HG03571 (cell line): ENCODE results near the gene MRPL42.
"Not testable (repeated sequence)": the region's sequence is repeated elsewhere in the genome, so short reads cannot be mapped to it uniquely, and the experiment has no call there.

Experiments used
- ATAC-seq: cut with Tn5 transposase; IDR thresholded peaks from one replicate; pipeline ENCODE4 v1.9.1; 2021; ENCODE audit not compliant: unreplicated experiment

The MRPL42 gene

DNA sequence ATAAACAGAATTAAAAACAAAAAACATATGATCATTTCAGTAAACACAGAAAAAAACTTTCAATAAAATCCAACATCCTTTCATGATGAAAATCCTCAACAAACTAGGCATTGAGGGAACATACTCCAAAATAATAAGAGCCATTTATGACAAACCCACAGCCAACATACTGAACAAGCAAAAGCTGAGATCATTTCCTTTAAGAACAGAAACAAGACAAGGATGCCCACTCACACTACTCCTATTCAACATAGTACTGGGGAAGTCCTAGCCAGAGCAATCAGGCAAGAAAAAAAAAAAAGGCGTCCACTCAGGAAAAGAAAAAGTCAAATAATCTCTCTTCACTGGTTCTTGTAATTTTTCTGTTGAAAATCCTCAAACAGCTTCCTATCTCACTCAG lies 30.1 kb downstream of the MRPL42 start:
- ATAC-seq = no peak

DNA sequence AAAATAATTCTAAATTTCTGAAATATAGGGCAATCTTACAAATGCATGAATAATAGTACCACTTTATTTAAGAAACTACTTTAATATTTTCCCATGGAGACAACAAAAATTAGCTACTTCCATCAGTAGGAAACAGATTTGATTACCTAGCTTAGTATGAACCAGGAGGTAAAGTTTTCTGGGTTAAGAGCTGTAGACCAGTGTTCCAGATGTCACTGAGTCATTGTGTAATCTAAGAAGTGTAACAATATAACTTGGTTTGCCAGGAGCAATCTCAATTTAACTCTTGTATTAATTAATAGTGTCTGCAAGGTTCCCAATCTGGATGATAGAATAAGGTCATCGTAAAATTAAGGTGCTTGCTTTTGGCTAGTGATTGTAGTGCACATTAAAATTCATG lies 31.5 kb downstream of the MRPL42 start:
- ATAC-seq = not testable (repeated sequence)

DNA sequence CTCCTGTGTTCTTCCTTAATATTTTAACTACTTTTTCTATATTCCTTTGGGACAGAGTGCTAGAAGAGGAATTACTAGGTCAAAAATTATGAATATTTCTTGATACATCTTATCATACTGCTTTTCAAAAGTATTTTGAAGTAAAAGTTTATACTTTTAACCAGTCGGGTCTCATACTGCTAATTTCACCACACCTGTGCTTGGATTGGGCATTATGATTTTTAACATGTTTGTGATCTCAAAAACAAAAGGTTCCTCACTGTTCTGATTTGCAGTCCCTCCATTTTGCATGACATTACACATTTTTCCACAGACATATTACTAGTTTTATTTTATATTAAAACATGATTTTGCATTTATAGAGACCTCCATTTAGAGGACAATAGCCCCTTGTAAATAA lies 32.9 kb downstream of the MRPL42 start:
- ATAC-seq = no peak

DNA sequence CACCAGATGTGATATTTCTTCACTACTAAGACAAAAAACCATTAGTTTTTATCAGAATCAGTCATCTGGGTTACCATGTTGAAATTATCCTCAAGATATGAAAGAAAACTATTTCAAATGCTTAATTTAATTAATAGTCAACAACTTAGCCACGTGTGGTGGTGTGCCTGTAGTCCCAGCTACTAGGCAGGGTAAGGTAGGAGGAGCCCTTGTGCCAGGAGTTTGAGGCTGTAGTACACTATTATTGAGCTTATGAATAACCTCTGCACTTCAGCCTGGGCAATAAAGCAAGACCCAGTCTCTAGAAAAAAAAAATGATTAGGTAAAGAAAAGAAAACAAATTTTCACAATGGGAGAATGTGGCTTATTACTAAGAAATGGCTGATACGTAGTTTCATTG lies 33.4 kb downstream of the MRPL42 start:
- ATAC-seq = no peak

DNA sequence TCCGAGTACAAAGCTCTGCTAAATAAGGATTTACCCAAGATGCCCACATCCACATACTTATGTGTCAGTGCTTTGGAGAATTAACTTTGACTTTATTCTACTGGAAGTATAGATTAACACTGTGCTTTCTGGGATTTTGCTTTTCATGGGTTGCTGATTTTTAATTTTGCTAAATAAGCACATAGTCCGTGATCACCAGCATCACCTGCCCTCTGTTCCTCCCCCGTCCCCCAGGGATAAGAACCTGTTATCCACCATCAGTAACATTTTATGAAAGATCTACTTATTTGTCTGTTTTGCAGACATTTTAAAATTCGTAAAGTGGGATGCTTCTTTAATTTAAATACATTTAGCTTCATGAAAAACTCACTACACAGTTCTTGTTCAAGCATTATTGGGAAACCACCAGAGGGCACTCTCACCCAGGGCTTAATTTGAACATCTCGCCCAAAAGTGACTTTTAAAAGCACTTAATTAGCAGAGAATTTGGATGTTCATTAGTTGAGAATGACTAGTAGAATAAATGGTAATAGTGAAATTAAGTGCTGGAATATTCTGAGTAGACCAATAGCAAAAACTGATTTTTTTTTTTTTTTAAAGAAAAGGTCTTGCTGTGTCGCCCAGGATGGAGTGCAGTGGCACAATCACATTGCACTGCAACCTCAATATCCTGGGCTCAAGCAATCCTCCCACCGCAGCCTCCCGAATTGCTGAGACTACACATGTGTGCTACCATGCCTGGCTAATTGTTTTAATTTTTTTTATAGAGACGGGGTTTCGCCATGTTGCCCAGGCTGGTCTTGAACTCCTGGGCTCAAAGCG lies 35.7 kb downstream of the MRPL42 start:
- ATAC-seq = no peak

DNA sequence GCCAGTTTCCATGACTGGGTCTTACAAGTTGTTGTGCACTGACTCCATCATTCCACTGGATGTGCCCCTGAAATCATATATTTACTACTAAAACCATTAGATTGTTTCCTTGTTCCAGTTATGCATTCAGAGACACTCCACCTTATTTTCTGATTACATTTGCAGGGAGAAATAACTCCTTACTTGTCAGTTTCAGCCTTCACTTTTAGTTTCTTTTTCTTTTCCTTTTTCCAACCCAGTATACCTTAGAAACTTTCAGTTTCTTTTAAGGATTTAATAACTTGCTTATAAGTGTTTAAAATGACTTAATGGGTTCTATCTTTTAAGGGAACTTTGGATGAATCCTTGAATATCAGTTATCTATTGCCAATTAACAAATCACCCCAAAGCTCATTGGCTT lies 39.9 kb downstream of the MRPL42 start:
- ATAC-seq = no peak

DNA sequence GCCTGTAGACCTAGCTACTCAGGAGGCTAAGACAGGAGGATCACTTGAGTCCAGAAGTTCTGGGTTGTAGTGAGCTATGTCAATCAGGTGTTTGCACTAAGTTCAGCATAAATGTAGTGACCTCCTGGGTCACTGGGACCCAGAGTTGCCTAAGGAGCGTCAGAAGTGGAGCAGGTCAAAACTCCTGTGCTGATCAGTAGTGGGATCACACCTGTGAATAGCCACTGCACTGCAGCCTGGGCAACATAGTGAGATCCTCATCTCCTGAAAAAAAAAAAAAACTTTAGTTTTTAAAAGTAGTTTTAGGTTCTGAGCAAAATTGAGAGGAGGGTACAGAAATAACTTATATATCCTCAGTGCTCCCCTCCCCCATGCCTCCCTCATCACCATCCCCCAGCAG lies 42.2 kb downstream of the MRPL42 start:
- no peak for ATAC-seq

DNA sequence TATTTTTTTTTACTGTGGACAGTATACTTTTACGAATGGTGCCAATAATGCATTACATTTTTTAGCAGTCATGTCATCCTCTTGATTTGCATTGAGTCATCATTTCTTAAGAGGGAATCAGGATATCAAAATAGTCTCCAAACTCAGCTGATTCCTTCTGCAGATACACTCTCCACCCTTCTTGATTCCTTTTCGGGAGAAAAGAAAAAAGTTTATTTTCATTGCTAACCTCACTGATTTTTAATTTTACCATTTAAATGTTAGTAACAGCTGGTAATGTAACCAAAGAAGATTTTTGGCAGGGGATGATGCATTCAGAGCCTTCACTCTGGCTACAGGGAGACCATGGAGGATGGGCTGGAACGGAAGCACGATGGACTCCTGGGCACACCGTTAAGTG lies 47.5 kb downstream of the MRPL42 start:
- ATAC-seq = no peak

DNA sequence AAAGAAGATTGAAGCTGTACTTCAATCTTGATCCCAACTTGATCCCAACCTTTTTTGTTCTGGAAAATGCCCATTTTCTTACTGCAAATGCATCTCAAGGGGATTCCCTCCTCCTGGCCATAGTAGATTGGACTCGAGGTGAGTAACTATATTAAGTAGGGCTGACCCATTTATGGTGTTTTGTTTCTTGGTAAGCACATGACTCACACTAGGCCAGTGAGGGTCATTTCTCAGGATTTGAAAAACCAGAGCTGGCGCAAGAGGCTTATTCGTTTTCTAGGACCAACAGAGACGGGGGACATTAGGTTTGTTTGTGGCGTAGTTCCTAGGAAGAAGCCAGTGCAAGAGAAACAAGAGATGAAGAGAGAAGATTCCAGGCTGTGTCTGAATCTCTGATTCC lies 51.4 kb downstream of the MRPL42 start:
- no peak for ATAC-seq

DNA sequence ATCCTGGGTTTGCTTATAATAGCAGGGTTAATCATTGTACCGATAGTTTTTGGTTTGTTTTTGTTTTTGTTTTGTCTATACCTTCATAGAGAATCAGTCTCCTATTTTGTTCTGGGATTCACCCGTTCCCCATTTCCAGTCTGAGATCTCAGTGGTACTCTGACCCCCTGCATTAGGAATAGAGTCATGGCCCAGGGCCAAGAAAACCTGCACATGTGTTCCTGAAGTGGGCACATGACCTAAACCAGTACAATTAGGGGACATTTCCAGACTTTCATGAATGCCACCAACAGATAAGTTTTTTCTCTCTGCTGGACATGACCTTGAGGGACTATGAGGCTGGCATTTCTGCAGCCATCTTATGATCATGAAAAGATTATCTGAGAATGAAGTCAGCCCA lies 52.5 kb downstream of the MRPL42 start:
- no peak for ATAC-seq

DNA sequence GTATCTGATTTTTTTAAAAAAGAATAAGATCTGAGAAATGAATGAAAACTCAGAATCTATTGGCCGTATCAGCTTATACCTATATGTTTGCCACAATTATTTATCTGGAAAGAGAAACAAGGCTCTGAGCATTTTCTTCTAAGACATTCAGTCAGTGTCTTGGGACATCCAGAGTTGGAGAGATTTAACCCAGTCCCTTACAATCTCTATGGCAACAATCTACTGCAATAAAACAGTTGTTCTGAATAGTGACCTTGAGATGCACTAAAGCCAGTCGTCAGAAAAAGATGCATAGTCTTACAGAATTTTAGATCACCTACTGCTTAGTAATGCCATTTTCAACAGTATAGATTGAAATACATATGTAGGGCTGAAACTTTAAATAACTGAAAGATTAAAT lies 53.1 kb downstream of the MRPL42 start:
- no peak for ATAC-seq

DNA sequence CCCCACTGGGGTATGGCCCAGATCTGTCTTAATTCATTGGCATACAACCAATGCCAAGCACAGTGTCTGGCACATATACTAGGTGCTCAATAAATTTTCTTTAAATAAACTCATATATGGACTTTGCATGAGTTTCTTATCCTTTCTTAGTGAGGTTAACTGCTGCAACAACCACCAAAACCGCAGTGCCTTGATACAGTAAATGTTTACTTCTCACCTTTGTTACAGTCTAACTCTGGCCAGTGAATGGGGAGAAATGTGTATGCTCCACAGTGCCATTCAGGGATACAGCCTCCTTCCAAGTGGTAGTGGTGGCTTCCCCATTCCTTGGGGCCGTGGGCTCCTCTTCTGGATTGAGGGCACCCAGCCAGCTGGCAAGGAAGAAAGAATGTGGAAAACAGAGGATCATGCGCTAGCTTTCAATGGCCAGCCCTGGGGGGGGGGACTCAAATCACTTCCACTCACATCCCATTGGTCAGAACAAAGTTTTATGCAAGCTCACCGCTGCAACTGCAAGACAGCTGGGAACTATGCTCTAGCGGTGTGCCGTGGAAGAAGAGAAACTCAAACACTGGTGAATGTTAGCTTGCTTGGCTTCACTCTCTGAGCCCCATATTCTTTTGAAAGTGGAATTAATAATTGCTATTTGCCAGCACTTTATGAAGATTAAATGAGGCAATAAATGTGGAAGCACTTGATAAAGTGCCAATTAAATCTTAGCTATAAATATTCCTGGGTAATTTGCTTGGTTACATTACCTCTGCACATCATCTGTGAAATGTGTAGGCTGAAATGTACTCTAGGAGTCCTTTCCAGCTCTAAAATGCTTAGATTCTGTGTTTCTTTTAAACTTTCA lies 54.1 kb downstream of the MRPL42 start:
- ATAC-seq = no peak

DNA sequence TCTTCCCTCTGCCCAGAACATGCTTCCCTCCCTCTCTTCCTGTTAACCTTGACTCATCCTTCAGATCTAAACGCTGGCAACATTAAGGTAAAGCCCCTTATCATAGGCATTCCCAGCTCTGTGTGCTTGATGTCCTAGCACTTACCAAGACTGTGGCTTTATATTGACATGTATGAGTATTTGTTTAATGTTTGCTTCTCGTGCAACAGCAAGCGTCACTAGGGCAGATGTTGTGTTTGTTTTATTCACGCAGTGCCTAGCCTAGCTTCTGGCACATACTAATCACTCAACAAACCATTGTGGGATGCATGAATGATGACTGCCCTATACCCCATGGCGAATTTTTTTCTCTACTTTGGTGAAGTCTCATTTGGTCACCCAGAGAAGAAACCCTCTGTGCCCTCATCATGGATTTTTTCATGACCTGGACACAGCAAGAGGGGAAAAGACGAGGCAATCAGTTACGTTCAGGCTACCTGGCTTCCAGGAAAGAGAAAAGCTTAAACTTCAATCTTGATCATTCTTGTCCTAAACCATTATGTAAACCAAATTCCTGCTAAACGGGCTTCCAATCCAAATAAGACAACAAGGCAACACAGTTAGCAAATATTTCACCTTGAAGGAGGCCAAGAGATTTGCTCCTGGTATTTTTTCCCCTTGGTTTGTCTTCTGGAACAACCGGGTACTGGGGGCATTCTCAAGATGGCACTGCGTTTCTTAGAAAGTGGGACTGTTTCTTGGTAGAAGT lies 57.2 kb downstream of the MRPL42 start:
- ATAC-seq = no peak

DNA sequence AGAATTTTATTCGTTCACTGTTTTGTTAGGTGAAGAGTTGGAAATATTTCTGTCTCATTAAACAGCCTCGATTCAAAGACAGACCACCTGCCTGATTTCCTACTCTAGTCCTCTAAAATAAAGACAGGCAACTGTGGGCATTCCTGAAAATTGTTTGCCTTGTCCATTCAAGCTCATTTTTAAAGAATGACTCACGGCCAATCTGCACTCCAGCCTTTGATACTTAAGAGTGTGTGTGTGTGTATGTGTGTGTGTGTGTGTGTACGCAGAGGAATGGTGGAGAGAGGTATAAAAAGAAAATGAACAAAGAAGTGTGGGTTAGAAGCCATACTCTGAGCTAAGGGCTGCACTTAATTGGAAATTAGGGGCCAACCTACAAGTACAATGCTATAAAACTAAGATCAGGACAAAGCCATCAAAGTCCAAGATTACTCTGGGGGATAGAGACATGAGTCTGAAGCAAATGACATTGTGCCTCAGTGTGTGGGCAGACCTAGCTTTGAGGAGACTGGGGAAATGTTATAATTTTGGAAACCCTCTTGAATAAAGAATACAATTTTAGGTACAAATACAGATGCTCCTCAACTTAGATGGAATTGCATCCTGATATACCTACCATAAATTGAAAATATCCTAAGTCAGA lies 59.6 kb downstream of the MRPL42 start:
- ATAC-seq = no peak

DNA sequence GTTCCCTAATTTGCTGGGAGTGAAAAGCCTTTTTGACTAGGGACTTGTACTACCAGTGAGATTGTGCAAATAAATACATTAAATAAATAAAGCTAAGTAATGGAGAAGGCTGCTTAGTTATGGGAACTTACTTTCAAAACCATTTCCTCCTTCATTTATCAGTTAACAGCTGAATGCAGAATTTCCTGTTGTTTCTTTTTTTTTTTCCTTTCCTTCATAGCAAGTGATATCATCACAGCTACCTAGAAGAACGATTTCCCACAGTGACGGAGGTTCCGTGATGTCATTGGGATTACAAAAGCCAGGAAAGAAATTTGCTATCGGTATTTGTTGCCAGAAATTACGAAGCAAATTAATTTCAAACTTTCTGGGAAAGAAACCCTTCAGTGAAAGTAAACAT lies 63.0 kb downstream of the MRPL42 start:
- ATAC-seq = no peak

DNA sequence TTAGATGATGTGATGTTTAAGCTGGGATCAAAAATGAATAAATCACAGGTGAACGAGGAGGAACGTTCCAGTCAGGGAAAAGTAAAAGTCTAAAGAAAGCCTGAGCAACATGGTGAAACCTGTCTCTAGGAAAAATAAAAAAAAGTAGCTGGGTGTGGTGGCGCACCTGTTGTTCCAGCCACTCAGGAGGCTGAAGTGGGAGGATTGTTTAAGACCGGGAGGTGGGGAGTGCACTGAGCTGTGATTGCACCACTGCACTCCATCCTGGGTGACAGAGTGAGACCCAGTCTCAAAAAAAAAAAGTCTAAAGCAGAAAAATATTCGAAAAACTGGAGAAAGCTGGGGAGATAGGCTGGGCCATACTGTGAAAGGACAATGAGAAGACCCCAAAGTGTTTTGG lies 66.0 kb downstream of the MRPL42 start:
- ATAC-seq = no peak

DNA sequence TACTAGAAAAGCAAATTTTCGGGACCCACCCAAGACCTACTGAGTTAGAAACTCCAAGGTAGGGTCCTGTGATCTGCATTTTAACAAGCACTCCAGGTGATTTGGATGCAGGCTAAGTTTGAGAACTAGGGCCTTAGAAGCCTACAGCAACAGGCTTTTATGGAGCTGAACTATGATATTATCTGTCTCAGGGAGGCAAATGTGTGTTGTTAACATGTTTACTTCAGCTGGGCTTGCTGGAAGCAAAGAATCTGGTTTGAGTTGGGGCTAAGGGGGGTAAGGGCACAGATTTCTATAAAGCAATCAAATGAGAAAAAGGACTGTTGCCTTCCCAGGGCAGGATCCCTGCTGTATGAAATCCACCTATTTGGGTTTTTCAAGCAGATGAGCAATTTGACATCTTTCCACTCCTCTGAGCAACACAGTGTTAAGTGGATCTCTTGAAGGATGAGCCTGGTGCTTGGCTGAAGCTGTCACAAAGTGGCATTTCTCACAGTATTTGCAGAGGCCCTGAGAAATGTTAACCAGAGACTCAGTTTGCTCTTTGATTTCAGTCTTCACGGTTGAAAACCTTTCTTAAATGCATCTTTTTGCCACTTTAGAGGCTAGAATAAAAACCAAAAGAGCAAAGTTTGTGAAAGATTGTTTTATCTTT lies 68.9 kb downstream of the MRPL42 start:
- ATAC-seq = no peak

DNA sequence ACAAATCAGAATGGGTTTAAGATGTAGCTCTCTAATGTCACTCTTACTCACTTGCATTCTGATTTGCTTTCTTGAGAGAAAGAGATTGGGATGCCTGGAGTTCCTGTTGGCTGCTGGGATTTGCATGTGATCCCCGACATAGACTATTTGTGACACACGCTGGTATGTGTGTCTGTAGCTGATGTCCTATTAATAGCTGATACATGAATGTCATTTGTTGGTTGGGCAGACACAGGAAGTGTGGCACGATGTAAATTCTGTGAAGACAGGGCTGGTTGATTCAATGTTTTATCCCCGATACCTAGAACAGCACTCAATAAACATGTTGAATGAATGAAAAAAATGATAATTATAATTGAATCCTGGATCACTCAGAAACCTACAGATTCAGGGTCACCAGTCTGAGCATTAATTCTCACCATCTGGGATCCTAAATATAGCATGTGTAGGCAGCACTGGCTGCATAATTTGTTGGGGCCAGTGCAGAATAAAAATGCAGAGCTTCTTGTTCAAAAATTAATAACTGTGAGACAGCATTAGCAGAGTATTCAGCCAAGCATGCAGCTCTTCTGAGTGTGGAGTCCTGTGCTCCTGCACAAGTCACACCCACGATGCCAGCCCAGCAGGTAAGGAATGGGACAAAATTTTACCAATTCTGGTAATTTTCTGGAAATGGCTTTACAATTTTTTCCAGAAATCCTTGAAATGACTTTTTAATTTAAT lies 69.6 kb downstream of the MRPL42 start:
- no peak for ATAC-seq

DNA sequence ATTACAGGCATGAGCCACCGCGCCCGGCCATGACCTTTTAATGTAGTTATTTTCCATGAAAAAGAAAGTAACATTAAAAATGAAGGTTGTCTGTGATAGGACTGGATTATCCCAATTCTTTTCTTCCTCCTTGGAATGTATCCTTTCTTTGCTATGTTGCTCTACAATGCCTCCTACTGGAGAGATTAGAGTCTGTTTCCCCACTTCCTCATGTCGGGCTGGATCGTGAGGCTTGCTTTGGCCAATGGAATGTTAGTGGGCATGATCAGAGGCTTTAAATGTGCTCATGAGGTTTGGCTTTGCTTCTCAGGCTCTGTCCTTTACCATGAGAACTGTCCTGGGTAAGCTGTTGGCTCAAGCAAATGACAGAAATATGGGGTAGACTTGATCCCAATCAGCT lies 70.5 kb downstream of the MRPL42 start:
- no peak for ATAC-seq

DNA sequence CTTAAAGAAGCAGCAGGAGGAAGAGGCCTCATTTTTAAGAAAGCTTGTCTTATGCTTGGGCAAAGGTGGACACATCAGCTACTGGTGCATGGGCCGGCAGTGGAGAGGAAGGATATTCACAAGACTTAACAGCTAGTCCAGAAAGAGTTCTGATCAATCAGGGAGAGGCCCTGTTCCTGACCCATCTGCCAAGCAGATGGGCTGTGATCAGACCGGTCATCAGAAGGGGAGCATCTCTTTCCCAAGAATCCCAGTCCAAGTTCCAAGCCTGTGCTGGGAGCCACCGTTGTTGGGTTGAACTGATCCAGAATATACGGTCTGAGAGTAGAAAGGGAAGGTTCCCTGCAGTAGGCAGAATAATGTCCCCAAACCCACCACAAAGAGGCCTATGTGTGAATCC lies 72.5 kb downstream of the MRPL42 start:
- no peak for ATAC-seq
